Measurements from ENCODE around the gene ETV7.

- TF ChIP-seq, protein P1, sequence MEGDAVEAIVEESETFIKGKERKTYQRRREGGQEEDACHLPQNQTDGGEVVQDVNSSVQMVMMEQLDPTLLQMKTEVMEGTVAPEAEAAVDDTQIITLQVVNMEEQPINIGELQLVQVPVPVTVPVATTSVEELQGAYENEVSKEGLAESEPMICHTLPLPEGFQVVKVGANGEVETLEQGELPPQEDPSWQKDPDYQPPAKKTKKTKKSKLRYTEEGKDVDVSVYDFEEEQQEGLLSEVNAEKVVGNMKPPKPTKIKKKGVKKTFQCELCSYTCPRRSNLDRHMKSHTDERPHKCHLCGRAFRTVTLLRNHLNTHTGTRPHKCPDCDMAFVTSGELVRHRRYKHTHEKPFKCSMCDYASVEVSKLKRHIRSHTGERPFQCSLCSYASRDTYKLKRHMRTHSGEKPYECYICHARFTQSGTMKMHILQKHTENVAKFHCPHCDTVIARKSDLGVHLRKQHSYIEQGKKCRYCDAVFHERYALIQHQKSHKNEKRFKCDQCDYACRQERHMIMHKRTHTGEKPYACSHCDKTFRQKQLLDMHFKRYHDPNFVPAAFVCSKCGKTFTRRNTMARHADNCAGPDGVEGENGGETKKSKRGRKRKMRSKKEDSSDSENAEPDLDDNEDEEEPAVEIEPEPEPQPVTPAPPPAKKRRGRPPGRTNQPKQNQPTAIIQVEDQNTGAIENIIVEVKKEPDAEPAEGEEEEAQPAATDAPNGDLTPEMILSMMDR (IDR thresholded peaks at IDR 0.05): no peak
- no peak for TF ChIP-seq POLR2A (IDR thresholded peaks at IDR 0.05)
These were observed 11.8 kb downstream of the ETV7 start for GRCh38 chr6:36375644-36376155.

Measured in body of pancreas (tissue), 4 donors.